HepG2 (cell line): ENCODE measurements around the gene SMIM36. TPM values are rescaled to one million over a fixed set of nuclear protein-coding genes. Genes with fewer than 3 reads are reported as not detected.

Source experiments
- BHLHE40 ChIP-seq: IDR thresholded peaks from 2 replicates; pipeline ENCODE4 v1.6.1; 2011; ENCODE audit warnings: low read length, improper control_type of control experiment
- ELF4 ChIP-seq: sonication (generic); formaldehyde crosslinking; IDR thresholded peaks from 2 replicates; pipeline ENCODE4 v1.5.0; 2020; ENCODE audit warnings: missing genetic modification reagents, mild to moderate bottlenecking, moderate library complexity, borderline replicate concordance
- HMG20A ChIP-seq: IDR thresholded peaks from 2 replicates; pipeline ENCODE4 v1.6.1; 2016; ENCODE audit warnings: borderline replicate concordance
- HOXA5 ChIP-seq: sonication (generic); formaldehyde crosslinking; IDR thresholded peaks from 2 replicates; pipeline ENCODE4 v1.4.0; 2020; ENCODE audit warnings: missing genetic modification reagents
- MTF2 ChIP-seq: sonication (generic); formaldehyde crosslinking; IDR thresholded peaks from 2 replicates; pipeline ENCODE4 v1.5.0; 2020; ENCODE audit warnings: missing genetic modification reagents, borderline replicate concordance
- NCOR1 ChIP-seq: fragments of 200-600 bp; sonication (generic); IDR thresholded peaks from 2 replicates; pipeline ENCODE4 v1.7.0; 2017; ENCODE audit warnings: antibody characterized with exemption, low read length, borderline replicate concordance
- PRDM15 ChIP-seq: sonication (generic); formaldehyde crosslinking; IDR thresholded peaks from 2 replicates; pipeline ENCODE4 v1.4.0; 2020; ENCODE audit warnings: missing genetic modification reagents
- RAD51 ChIP-seq: fragments of 450-650 bp; IDR thresholded peaks from 2 replicates; pipeline ENCODE4 v1.6.1; 2016; ENCODE audit warnings: borderline replicate concordance
- SIN3A ChIP-seq: IDR thresholded peaks from 2 replicates; pipeline ENCODE4 v1.6.1; 2011; ENCODE audit warnings: low read depth, mild to moderate bottlenecking, control low read depth, low read length, borderline replicate concordance
- SRSF9 ChIP-seq: fragments of 200-400 bp; formaldehyde crosslinking; IDR thresholded peaks from 2 replicates; pipeline ENCODE4 v1.6.1; 2018; ENCODE audit warnings: borderline replicate concordance, mild to moderate bottlenecking, low read depth, low read length; ENCODE audit not compliant: insufficient read depth, poor library complexity, severe bottlenecking
- TBL1XR1 ChIP-seq: fragments of 150-350 bp; IDR thresholded peaks from 2 replicates; pipeline ENCODE4 v1.6.1; 2014; ENCODE audit warnings: borderline replicate concordance, low read length; ENCODE audit not compliant: partially characterized antibody
- ZNF232 ChIP-seq: sonication (generic); formaldehyde crosslinking; IDR thresholded peaks from 2 replicates; pipeline ENCODE4 v1.4.0; 2020; ENCODE audit warnings: missing genetic modification reagents, borderline replicate concordance
- ZNF235 ChIP-seq: sonication (generic); formaldehyde crosslinking; IDR thresholded peaks from 2 replicates; pipeline ENCODE4 v1.8.1; 2023; ENCODE audit warnings: mild to moderate bottlenecking, missing genetic modification reagents, borderline replicate concordance
- ZNF256 ChIP-seq: sonication (generic); formaldehyde crosslinking; conservative IDR thresholded peaks from 2 replicates; pipeline ENCODE4 v1.4.0; 2020; ENCODE audit warnings: missing genetic modification reagents
- ZNF543 ChIP-seq: sonication (generic); formaldehyde crosslinking; IDR thresholded peaks from 2 replicates; pipeline ENCODE4 v1.4.0; 2020; ENCODE audit warnings: mild to moderate bottlenecking, missing genetic modification reagents
- ZNF546 ChIP-seq: sonication (generic); formaldehyde crosslinking; conservative IDR thresholded peaks from 2 replicates; pipeline ENCODE4 v1.8.1; 2023; ENCODE audit warnings: mild to moderate bottlenecking, missing genetic modification reagents
- ZNF839 ChIP-seq: sonication (generic); formaldehyde crosslinking; IDR thresholded peaks from 2 replicates; pipeline ENCODE4 v1.4.0; 2020; ENCODE audit warnings: missing genetic modification reagents, mild to moderate bottlenecking, borderline replicate concordance
- polyA plus RNA-seq, 8 experiments: library from polyadenylated mRNA; depleted of rRNA in 3 of 8; stranded (reverse) in 7 of 8; unstranded in 1 of 8; fragments of >200 nt; fragmentation: Illumina TruSeq in 4 of 8; extraction: Trizol in 4 of 8; gene quantifications; 2 replicates each; pipeline versions ENCODE4 v1.2.1 to v1.2.3, GENCODE V29; 2011 to 2016; ENCODE audit warnings: low read depth in 4 of 8, missing spikeins in 1 of 8, mixed read lengths in 1 of 8; ENCODE audit not compliant: insufficient read depth in 1 of 8
- total RNA-seq, 5 experiments: library from RNA; depleted of rRNA; stranded (reverse); fragments of >200 nt; fragmentation: Illumina TruSeq; extraction: Trizol; gene quantifications; 2 replicates each; pipeline ENCODE4 v1.2.3, GENCODE V29; 2016; ENCODE audit warnings: low read depth in 1 of 5
- TF ChIP-seq, protein P1 (sequence below): sonication (generic); formaldehyde crosslinking; IDR thresholded peaks from 2 replicates; pipeline ENCODE4 v1.4.0; 2020; ENCODE audit warnings: mild to moderate bottlenecking, missing genetic modification reagents
- TF ChIP-seq, protein P2 (sequence below): sonication (generic); formaldehyde crosslinking; IDR thresholded peaks from 2 replicates; pipeline ENCODE4 v1.5.0; 2020; ENCODE audit warnings: mild to moderate bottlenecking, missing genetic modification reagents, borderline replicate concordance

Gene SMIM36
- total and polyA plus RNA-seq, 2 of the 13 experiments (the other 11 are each of a cell fraction or from before 2014, with no cell fraction given) = not detected

DNA sequence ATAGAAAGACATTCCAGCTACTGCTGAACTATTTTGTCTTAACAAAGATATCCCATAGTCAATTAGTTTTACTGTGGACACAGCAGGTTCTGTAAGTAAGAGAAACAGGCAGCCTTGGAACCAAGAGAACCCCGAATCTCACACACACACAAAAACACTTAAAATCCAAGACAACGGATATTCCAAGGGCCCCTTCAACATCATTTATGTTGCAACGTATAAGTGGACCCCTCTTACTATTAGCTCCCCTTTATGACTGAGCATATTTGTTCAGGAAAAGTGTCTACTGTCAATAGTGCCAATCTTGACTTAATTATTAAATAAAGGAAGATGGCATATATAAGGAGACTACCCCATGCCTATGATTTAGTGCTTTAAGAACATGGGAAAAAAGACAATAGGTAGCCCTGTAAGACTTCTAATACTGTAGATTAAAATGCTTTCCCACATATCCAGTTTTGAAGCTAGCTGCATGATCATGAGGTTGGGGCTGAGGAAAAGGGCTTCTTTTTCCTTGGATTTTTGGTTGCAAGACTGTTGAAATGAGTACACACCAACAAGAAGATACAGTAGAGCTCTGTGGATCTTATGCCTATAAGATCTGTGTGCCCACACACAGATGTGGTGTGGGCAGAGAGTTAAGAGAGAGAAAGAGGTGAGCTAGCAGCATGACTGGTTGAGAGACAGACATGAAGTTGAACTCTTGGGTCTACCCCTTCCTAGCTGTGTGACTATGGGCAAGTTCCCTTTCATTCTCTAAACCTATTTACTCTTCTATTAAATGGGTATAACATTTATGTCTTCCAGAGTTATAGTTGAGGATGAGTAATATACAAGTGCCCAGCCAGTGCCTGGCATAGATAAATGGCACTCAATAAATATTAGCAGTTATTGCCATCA, 92.6 kb downstream of the SMIM36 start (continued):
- TF ChIP-seq SIN3A (no peak), HMG20A (no peak), RAD51 (no peak), HOXA5 (CRISPR knock-in tag) (0 out of 2 replicates have a peak, but pooled peaks have one; percentile 61), ELF4 (CRISPR knock-in tag) (peak; percentile 89), ZNF232 (CRISPR knock-in tag) (no peak), ZNF256 (CRISPR knock-in tag) (no peak), NCOR1 (no peak), PRDM15 (CRISPR knock-in tag) (no peak), ZNF839 (CRISPR knock-in tag) (no peak), SRSF9 (no peak), MTF2 (CRISPR knock-in tag) (0 out of 2 replicates have a peak, but pooled peaks have one; percentile 43), ZNF546 (CRISPR knock-in tag) (no peak), TBL1XR1 (no peak), ZNF543 (no peak), ZNF235 (CRISPR knock-in tag) (no peak), BHLHE40 (no peak)
- TF ChIP-seq, protein P1, sequence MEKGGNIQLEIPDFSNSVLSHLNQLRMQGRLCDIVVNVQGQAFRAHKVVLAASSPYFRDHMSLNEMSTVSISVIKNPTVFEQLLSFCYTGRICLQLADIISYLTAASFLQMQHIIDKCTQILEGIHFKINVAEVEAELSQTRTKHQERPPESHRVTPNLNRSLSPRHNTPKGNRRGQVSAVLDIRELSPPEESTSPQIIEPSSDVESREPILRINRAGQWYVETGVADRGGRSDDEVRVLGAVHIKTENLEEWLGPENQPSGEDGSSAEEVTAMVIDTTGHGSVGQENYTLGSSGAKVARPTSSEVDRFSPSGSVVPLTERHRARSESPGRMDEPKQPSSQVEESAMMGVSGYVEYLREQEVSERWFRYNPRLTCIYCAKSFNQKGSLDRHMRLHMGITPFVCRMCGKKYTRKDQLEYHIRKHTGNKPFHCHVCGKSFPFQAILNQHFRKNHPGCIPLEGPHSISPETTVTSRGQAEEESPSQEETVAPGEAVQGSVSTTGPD (CRISPR knock-in tag) = no peak
- TF ChIP-seq, protein P2, sequence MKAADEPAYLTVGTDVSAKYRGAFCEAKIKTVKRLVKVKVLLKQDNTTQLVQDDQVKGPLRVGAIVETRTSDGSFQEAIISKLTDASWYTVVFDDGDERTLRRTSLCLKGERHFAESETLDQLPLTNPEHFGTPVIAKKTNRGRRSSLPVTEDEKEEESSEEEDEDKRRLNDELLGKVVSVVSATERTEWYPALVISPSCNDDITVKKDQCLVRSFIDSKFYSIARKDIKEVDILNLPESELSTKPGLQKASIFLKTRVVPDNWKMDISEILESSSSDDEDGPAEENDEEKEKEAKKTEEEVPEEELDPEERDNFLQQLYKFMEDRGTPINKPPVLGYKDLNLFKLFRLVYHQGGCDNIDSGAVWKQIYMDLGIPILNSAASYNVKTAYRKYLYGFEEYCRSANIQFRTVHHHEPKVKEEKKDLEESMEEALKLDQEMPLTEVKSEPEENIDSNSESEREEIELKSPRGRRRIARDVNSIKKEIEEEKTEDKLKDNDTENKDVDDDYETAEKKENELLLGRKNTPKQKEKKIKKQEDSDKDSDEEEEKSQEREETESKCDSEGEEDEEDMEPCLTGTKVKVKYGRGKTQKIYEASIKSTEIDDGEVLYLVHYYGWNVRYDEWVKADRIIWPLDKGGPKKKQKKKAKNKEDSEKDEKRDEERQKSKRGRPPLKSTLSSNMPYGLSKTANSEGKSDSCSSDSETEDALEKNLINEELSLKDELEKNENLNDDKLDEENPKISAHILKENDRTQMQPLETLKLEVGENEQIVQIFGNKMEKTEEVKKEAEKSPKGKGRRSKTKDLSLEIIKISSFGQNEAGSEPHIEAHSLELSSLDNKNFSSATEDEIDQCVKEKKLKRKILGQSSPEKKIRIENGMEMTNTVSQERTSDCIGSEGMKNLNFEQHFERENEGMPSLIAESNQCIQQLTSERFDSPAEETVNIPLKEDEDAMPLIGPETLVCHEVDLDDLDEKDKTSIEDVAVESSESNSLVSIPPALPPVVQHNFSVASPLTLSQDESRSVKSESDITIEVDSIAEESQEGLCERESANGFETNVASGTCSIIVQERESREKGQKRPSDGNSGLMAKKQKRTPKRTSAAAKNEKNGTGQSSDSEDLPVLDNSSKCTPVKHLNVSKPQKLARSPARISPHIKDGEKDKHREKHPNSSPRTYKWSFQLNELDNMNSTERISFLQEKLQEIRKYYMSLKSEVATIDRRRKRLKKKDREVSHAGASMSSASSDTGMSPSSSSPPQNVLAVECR (CRISPR knock-in tag) = no peak
